Activated CD8-positive, alpha-beta memory T cell treated with anti-CD3 and anti-CD28 coated beads, Interleukin-2, amount 10 ng/mL, durations not matched to agents 7 days and 5 days (primary cell): Measurements from ENCODE around the gene DAO. TPM values are rescaled to one million over a fixed set of nuclear protein-coding genes. Genes with fewer than 3 reads are reported as not detected.

Experiments
- ATAC-seq: fragments of 150-1000 bp; cut with Tn5 transposase; one replicate; pipeline ENCODE4 v1.10.0; 2021; ENCODE audit warnings: moderate library complexity
- CTCF ChIA-PET: fragments of 350-600 bp; sonication (Branson Sonifier 250); formaldehyde crosslinking; loops from one replicate; lab custom pipeline; 2021; ENCODE audit warnings: antibody characterized with exemption; lab: Charles Lee
- DNase-seq: peaks from one replicate; pipeline ENCODE4 v3.0.0-alpha.2; 2020
- H3K27ac Mint-ChIP-seq: one replicate; pipeline ENCODE4 v1.8.0; 2021; ENCODE audit warnings: mild to moderate bottlenecking, mixed read lengths
- H3K27me3 Mint-ChIP-seq: one replicate; pipeline ENCODE4 v1.8.0; 2021; ENCODE audit warnings: mixed read lengths
- H3K36me3 Mint-ChIP-seq: one replicate; pipeline ENCODE4 v1.8.0; 2021; ENCODE audit warnings: mild to moderate bottlenecking, mixed read lengths
- H3K4me1 Mint-ChIP-seq: one replicate; pipeline ENCODE4 v1.8.0; 2021; ENCODE audit warnings: mixed read lengths
- H3K4me3 Mint-ChIP-seq: one replicate; pipeline ENCODE4 v1.8.0; 2021; ENCODE audit warnings: mild to moderate bottlenecking, moderate library complexity, mixed read lengths
- H3K9me3 Mint-ChIP-seq: one replicate; pipeline ENCODE4 v1.8.0; 2022; ENCODE audit warnings: low read depth, mixed read lengths
- total RNA-seq, 2 experiments: library from RNA; stranded (reverse); gene quantifications; one replicate each; pipeline ENCODE4 v1.2.3, GENCODE V29; 2021

DAO gene
- total RNA-seq, 2 experiments from 2014 or later = not detected

DNA sequence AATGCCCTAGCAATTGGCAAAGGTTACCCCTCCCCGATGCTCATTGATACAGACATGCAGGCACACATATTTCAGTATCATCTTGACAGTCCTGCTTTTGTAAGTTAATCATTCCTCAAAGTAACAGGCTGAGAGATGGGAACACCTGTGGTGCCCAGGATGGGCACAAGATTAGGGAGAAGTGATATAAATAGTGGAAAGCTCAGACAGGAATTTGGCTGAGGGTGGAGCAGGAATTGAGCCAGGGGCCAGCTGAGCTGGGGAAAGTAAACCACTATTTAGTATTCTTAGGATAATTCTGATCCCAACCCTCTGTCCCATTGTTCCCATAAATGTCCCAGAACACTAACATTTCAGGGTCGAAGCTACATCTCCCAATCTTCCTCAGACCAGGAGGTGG, 38.3 kb downstream of the DAO start:
- Mint-ChIP-seq H3K9me3 (no peaks in the 10 kb centered on the region), H3K36me3 (no peaks in the 10 kb centered on the region), H3K27ac (no peak overlapping the region), H3K27me3 (peaks cover 11% of the 10 kb centered on the region), H3K4me3 (no peak overlapping the region), H3K4me1 (no peaks in the 10 kb centered on the region)
- CTCF ChIA-PET = no interaction called here
- no peak for ATAC-seq
- no peak for DNase-seq

DNA sequence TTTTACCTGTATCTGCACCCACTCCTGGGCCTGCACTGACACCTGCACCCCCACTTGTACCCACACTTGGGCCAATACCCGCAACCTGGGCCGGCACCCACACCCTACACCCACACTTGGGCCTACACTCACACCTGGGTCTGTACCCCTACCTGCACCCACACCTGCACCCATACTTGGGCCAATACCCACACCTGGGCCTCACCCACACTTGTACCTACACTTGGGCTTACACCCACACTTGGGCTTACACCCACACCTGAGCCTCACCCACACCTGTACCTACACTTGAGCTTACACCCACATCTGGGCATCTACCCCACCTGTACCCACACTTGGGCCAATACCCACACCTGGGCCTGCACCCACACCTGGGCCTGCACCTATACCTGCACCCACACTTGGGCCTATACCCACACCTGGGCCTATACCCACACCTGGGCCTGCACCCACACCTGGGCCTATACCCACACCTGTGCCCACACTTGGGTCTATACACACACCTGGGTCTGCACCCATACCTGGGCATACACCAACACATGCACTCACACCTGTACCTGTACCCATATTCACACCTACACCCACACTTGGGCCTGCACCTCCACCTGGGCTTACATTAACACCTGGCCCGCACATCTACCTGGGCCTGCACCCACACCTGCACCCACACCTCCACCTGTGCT, 39.2 kb downstream of the DAO start:
- H3K36me3 Mint-ChIP-seq = no peaks in the 10 kb centered on the region
- CTCF ChIA-PET = no interaction called here
- no peaks in the 10 kb centered on the region for H3K4me1 Mint-ChIP-seq
- no peak overlapping the region for H3K27ac Mint-ChIP-seq
- no peak for ATAC-seq
- DNase-seq = no peak
- H3K27me3 Mint-ChIP-seq = peaks cover 7% of the 10 kb centered on the region
- H3K9me3 Mint-ChIP-seq = no peaks in the 10 kb centered on the region
- no peak overlapping the region for H3K4me3 Mint-ChIP-seq

DNA sequence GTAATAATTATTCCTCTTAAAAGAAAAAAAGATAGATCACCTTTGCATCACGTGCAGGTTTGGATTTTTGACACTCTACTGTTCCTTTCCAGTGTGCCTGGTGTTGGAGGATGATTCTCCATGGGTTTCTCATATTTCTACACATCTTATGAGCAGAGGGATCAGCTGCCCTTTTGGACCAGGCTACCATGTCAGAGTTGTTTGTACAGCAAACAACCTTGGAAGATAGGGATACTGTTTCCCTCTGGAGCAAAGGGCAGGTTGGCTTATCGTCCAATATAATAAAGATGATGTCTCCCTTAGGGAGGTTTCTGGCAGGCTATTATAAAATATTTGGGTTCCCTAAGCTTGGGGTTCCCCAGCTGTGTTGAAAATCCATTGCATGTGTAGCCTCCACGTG, 42.1 kb downstream of the DAO start:
- H3K9me3 Mint-ChIP-seq = no peaks in the 10 kb centered on the region
- H3K4me3 Mint-ChIP-seq = no peak overlapping the region
- H3K36me3 Mint-ChIP-seq = no peaks in the 10 kb centered on the region
- no peaks in the 10 kb centered on the region for H3K4me1 Mint-ChIP-seq
- no peak for DNase-seq
- H3K27ac Mint-ChIP-seq = no peak overlapping the region
- no peak for ATAC-seq
- H3K27me3 Mint-ChIP-seq = peaks cover 4% of the 10 kb centered on the region
- CTCF ChIA-PET = no interaction called here

DNA sequence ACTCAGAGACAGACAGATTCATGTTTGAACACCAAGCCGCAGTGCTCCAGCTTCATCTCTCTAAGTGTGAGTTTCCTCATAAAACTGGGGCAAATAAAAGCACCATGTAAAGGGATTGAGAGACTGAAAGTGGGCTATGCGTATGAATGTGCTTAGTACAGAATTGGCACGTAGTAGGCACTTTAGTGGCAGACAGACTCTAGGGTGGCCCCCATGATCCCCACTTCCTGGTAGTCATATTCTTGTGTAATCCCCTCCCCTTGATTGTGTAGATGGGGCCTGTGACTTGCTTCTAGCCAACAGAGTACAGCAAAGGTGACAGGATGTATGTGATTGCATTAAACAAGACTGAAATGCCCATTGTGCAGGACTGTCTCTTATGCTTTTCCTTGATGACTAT, 43.0 kb downstream of the DAO start:
- no peak overlapping the region for H3K27ac Mint-ChIP-seq
- ATAC-seq = no peak
- no peak overlapping the region for H3K4me3 Mint-ChIP-seq
- CTCF ChIA-PET = no interaction called here
- no peaks in the 10 kb centered on the region for H3K36me3 Mint-ChIP-seq
- no peaks in the 10 kb centered on the region for H3K4me1 Mint-ChIP-seq
- H3K27me3 Mint-ChIP-seq = peaks cover 4% of the 10 kb centered on the region
- no peak for DNase-seq
- H3K9me3 Mint-ChIP-seq = no peaks in the 10 kb centered on the region

DNA sequence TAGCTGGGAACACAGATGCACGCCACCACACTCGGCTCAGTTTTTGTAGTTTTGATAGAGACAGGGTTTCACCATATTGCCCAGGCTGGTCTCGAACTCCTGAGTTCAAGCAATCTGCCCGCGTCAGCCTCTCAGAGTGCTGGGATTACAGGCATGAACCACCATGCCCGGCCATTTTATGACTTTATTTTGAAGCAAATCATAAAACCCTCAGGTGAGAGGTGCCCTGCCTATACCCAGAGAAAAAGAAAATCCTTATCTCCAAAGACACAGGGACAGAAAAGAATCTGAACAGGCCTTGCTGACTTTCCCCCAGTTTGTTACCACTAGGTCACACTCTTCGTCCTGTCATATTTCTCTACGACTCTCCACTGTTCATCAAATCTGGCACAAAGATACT, 48.8 kb downstream of the DAO start:
- H3K27me3 Mint-ChIP-seq = peaks cover 14% of the 10 kb centered on the region
- DNase-seq (no peak), ATAC-seq (no peak)
- H3K27ac Mint-ChIP-seq = no peak overlapping the region
- no peak overlapping the region for H3K4me3 Mint-ChIP-seq
- CTCF ChIA-PET = no interaction called here
- H3K9me3 Mint-ChIP-seq = no peaks in the 10 kb centered on the region
- no peaks in the 10 kb centered on the region for H3K36me3 Mint-ChIP-seq
- no peaks in the 10 kb centered on the region for H3K4me1 Mint-ChIP-seq

DNA sequence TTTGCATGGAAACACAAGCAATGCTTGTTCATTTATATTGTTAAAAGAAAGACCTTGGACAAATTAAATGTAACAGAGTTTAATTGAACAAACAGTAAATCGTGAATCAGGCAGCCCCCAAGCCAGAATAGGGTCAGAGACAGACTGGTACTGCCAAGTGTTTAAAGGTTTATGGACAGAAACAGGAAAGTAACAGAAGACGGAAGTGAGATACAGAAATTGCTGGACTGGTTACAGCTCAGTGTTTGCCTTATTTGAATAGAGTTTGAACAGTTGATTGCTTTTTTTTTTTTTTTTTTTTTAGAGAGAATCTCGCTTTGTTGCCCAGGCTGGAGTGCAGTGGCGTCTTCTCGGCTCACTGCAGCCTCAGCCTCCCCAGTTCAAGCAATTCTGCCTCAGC, 50.3 kb downstream of the DAO start:
- CTCF ChIA-PET = no interaction called here
- no peak overlapping the region for H3K27ac Mint-ChIP-seq
- ATAC-seq (no peak), DNase-seq (no peak)
- H3K9me3 Mint-ChIP-seq = no peaks in the 10 kb centered on the region
- peaks cover 23% of the 10 kb centered on the region for H3K27me3 Mint-ChIP-seq
- peaks cover 3% of the 10 kb centered on the region for H3K4me1 Mint-ChIP-seq
- H3K4me3 Mint-ChIP-seq = no peak overlapping the region
- no peaks in the 10 kb centered on the region for H3K36me3 Mint-ChIP-seq

DNA sequence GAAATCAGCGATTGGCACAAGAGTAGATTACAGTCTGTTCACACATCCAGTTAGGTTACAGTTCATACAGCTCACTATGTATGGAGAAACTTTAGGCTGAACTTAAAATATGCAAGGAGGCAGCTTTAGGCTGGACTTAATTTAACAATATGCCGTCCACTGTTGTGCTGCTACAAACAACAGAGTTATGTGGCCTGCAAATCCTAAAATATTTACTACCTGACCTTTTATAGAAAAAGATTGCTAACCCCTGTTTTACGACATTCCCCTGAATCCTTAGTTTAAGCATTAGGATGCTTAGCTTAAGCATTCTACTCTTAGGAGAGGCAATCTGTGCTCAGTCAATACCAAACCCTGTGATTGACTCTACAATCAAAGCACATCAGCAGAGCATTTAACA, 50.9 kb downstream of the DAO start:
- peaks cover 23% of the 10 kb centered on the region for H3K27me3 Mint-ChIP-seq
- peaks cover 7% of the 10 kb centered on the region for H3K4me1 Mint-ChIP-seq
- H3K27ac Mint-ChIP-seq = no peak overlapping the region

DNA sequence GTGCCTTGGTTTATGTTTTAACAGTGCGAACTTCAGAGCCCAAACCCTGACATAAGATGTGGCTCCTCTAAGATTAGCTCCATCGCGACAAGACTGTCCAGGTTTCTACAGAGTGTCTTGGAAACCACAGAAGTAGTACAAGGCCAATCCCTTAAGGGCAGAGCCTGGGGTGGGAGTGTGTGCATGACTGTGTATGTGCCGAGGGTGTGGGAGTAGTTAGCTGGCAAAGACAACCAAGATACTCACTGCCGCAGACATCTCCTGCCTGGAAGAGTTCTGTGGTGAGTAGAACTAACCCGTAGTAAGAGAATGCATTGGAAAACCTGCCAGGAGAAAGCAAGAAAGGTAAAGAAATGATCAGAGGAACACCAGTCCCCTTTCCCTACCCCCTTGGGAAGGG, 54.1 kb downstream of the DAO start:
- Mint-ChIP-seq H3K9me3 (no peaks in the 10 kb centered on the region), H3K36me3 (no peaks in the 10 kb centered on the region), H3K4me3 (no peak overlapping the region), H3K27me3 (peaks cover 34% of the 10 kb centered on the region), H3K27ac (no peak overlapping the region), H3K4me1 (peaks cover 7% of the 10 kb centered on the region)
- DNase-seq (no peak), ATAC-seq (no peak)
- CTCF ChIA-PET = interaction anchor here (1.3 kb wide), 1 partner anchor 130 kb away, joined by 3 read pairs; no protein-coding TSS in a partner anchor

More for the DNA sequence above, 50.9 kb downstream of the DAO start:
- DNase-seq (no peak), ATAC-seq (no peak)
- H3K36me3 Mint-ChIP-seq = no peaks in the 10 kb centered on the region
- no peaks in the 10 kb centered on the region for H3K9me3 Mint-ChIP-seq
- H3K4me3 Mint-ChIP-seq = no peak overlapping the region
- CTCF ChIA-PET = no interaction called here

DNA sequence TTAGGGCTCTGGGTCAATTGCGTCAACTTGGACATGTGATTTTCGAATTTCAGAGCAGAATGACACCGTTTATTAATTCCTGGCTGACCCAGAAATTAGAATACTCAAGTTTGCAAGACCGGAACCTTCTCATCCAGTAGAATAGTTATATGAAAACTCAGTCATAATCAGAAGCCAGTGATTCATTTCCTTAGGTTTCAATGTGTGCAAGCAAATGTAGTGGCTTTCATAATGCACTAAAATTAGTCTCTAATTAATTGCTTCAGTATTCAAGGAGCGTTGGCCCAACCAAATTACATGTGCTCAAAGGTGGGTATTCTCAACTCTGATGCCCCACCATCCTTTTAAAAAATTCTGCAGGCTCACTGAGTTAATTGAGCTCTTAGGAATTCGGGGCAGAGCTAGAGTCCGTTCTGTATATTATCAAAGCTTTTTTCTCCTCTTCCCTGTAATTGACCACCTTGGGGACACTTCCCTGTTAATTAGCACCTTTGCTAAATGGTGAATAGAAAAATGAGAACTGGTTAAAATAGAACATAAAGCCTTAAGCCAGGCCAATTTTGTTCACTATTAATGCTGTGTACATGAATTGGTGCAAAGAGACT, 55.4 kb downstream of the DAO start:
- DNase-seq (no peak), ATAC-seq (no peak)
- Mint-ChIP-seq H3K36me3 (no peaks in the 10 kb centered on the region), H3K9me3 (no peaks in the 10 kb centered on the region), H3K27me3 (peaks cover 26% of the 10 kb centered on the region), H3K4me1 (peaks cover 7% of the 10 kb centered on the region), H3K27ac (no peak overlapping the region), H3K4me3 (no peak overlapping the region)
- CTCF ChIA-PET = no interaction called here

DNA sequence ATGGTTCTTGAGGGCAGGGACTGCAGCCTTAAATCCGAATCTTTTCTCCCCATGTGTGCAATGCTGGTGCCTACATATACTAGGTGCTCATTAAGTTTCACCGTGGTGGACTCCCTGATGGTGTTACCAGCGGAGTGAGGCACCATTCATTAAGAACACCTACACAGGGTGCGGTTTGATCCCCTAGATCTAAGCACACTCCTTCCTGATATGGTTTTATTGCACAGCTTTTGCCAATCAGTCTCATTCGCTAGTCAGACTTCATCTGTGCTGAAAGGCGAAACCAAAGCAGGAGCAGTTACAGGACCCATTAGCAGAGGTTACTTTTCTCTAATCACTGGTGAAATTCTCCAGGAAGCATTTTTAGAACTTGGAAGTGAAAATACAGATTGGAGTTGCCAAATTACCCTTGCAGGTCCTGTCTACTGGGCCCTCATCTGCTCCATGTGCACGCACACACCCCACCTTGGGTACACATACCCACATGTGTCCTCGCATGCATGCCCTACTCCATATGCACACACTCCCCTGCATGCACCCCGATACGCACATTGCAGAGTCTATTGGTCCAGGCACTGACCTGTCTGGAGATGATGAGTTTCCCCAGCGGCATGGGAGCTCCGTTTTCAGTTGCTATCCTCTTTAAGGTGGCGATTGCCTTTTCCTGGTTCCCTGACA, 58.5 kb downstream of the DAO start:
- H3K27me3 Mint-ChIP-seq = peaks cover 21% of the 10 kb centered on the region
- H3K9me3 Mint-ChIP-seq = no peaks in the 10 kb centered on the region
- H3K4me1 Mint-ChIP-seq = peaks cover 7% of the 10 kb centered on the region
- no peaks in the 10 kb centered on the region for H3K36me3 Mint-ChIP-seq
- H3K27ac Mint-ChIP-seq = no peak overlapping the region
- ATAC-seq = no peak
- no peak for DNase-seq
- H3K4me3 Mint-ChIP-seq = no peak overlapping the region
- CTCF ChIA-PET = interaction anchor here (1.4 to 1.9 kb wide), 2 partner anchors 15 to 55 kb away, joined by 3 to 6 read pairs; no protein-coding TSS in a partner anchor

DNA sequence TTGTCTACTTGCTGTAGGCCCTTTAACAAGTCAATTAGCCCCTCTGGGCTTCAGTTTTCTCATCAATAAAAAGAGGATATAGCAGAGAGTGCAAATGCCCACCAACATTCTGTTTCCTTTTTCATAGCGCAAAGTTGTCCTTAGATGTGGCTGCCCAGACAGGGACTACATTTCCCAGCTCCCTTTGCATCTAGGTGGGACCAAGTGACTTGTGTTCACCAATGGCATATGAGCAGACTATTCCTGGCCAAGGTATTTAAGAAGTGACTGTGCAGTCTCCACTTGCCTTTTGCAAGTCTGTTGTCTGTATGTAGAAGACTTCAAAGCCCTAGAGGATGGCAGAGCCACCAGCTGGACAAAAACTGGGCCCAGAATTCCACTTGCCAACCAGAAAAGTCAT, 59.7 kb downstream of the DAO start:
- Mint-ChIP-seq H3K27ac (no peak overlapping the region), H3K4me3 (no peak overlapping the region), H3K27me3 (peaks cover 11% of the 10 kb centered on the region), H3K4me1 (peaks cover 7% of the 10 kb centered on the region), H3K36me3 (no peaks in the 10 kb centered on the region), H3K9me3 (no peaks in the 10 kb centered on the region)
- CTCF ChIA-PET = interaction anchor here (1.9 to 2.1 kb wide), 2 partner anchors 10 to 56 kb away, joined by 6 to 9 read pairs; no protein-coding TSS in a partner anchor
- DNase-seq = peak; percentile 43
- peak; percentile 51 for ATAC-seq

DNA sequence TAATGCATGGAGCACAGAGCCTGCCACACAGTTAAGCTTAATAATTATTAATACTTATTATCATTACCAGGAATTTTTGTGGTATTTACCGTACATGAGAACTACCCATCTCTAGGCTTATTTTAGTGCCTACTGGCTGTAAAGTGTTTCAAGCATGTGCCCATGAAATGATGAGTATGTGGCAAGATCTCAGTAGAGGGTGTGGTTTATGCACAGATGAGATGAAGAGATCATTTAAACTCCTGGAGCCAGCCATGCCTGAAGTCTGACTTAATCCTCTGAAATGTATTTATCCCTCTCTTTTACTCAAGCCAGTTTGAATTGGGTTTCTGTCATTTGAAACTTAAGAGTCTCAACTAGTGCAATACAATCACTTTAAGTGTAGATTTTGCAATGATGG, 60.2 kb downstream of the DAO start:
- ATAC-seq (no peak), DNase-seq (no peak)
- Mint-ChIP-seq H3K36me3 (no peaks in the 10 kb centered on the region), H3K9me3 (no peaks in the 10 kb centered on the region), H3K27me3 (peaks cover 11% of the 10 kb centered on the region), H3K4me3 (no peak overlapping the region), H3K4me1 (peaks cover 4% of the 10 kb centered on the region), H3K27ac (no peak overlapping the region)
- CTCF ChIA-PET = interaction anchor here (1.9 to 2.1 kb wide), 2 partner anchors 10 to 57 kb away, joined by 6 to 9 read pairs; no protein-coding TSS in a partner anchor

DNA sequence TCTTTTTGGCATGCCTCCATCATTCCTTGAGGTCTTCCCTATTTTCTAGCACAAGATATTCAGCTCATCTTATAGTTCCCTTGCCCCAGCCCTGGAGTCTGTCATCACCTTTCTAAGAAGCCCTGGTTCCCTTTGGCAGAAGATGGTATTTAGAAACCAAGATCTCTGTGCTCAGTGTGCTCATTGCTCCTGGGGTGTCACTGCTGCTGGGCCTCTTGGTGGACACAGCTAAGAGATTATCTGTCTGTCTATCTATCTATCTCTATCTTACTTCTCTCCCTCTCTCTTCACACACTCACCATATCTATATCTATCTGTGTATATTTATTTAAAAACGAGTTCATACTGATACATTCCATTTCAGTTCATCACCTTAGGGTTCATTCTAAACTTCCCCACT, 67.2 kb downstream of the DAO start:
- H3K27ac Mint-ChIP-seq = no peak overlapping the region
- H3K4me1 Mint-ChIP-seq = peaks cover 11% of the 10 kb centered on the region
- peaks cover 14% of the 10 kb centered on the region for H3K27me3 Mint-ChIP-seq
- no peak overlapping the region for H3K4me3 Mint-ChIP-seq
- ATAC-seq (no peak), DNase-seq (no peak)
- no peaks in the 10 kb centered on the region for H3K9me3 Mint-ChIP-seq
- H3K36me3 Mint-ChIP-seq = no peaks in the 10 kb centered on the region
- CTCF ChIA-PET = interaction anchor here (1.5 to 2.0 kb wide), 2 partner anchors 120 to 282 kb away, joined by 3 to 8 read pairs; no protein-coding TSS in a partner anchor
